HG02970 (cell line): ENCODE measurements around the gene OR2W3.

Experiments
- ATAC-seq: cut with Tn5 transposase; IDR thresholded peaks from one replicate; pipeline ENCODE4 v1.9.1; 2021; ENCODE audit warnings: mild to moderate bottlenecking, moderate library complexity, moderate number of reproducible peaks; ENCODE audit not compliant: unreplicated experiment, low FRiP score

OR2W3 gene

DNA sequence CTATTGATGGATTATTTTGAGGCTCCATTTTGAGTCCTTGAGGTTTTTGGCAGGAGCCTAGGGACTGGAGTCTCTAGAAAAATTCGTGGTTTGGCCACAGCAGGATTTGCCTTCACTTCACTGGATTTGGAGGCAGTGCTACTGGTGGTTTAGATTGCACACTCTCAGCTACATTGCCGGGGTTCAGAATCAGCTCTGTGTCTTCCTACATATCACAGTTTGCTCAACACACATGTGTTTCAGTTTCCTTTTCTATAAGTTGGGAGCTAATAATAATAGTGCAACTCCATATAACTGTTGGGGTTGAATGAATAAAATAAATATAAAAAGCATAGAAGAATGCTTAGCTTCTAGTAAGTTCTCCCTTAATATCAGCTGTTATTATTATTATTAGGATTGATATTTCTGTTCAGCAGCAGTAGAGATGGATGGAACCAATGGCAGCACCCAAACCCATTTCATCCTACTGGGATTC lies at the start of gene OR2W3:
TSS of gene OR2W3 (plus strand) at position 425 of the 475 bp plus-strand sequence. CDS start at position 425, 0 bp downstream.
- ATAC-seq = no peak

DNA sequence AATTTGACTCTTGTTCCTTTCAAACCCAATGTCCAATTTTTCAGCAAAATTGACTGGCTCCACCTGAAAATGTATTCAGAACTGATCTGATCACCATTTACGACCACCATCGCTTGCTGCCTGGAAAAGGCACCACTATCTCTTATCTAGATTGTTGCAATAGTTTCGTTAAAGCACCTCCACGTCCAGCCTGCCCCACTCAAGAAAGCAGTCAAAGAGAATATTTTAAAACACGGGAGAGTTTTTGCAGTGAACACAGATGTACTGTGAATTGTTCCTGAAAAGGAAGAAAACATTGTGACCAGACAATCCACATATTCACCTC lies 49.7 kb upstream of the OR2W3 start:
- ATAC-seq = no peak

DNA sequence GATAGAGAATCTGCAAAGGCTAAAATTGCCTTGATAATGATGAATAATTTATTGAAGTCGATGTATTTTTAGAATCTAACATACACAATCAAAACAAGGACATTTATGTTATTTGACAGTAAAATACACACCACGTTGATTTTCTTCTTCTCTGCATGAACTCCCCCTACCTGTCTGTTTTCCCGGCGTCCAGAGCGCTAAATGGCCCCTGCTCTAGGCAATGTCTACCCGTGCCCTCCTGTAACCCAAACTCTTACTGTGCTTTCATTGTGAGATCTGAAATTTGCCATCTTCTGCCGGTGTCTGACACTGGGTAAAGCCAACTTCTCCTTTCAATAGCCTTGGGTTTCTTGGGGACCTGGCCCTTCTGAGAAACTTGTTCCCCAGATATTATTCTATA lies 47.0 kb upstream of the OR2W3 start:
- ATAC-seq = no peak

DNA sequence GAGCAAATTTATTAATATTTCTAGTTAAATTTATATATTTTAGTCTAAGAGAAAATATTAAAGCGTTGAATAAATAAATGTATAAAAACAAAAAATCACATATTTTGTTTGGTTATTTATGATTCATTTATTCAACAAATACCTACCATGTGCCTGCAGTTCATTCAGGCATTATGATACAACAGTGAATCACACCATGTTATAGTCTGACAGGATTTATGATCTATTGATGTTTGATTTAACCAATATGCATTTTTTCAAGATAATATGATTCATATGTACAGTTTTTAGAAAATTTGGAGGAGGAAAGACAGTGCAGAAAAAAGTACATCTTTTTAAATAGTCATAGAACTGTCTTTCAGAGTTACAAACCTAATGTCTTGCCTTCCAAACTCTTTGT lies 45.8 kb upstream of the OR2W3 start:
- no peak for ATAC-seq

DNA sequence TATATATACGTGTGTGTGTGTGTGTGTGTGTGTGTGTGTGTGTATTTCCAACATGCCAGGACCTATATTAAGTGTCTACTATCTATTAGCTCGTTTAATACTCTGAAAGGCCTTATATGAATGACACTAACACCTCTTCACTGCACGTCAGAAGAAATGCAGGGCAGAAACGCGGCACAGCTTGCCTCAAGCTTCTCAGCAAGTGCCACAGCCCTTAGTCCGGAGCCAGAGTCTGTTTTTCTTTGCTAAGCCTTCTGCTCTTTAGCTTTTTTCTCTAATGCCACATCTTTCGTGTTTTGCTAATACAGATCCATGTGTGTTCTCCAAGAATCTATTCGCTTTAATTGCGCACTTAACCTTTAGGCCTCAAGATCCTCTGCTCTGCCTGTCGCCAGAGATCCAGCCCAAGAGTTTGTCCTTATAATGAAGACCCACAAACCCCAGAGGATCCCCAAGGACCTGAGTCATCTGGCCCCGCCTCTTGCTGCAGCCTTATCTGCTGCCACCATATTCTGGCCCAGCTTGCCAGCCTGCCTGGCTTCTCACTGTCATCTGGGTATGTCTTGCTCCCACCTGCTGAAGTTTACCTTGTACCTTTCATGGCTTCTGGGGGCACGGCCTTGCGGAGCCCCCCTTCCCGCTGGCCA lies 40.4 kb upstream of the OR2W3 start:
- no peak for ATAC-seq

DNA sequence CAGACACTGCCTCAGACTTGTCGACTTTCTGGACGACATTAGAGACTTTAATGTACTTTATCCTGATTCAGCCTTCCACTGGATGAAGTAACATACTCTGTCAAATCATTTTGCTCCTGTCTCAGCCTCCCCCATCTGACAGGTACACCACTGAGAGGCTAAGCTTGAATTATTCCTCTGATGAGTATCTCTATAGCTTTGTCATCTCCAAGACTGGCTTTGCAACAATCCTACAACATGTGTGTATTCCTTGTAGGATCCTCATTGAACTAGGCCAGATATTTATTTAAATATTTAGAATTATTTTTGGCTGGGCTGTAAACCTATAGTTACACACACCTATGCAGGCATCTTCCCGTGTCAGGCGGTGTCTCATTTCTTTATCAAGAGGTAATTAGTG lies 39.5 kb upstream of the OR2W3 start:
- ATAC-seq = no peak

DNA sequence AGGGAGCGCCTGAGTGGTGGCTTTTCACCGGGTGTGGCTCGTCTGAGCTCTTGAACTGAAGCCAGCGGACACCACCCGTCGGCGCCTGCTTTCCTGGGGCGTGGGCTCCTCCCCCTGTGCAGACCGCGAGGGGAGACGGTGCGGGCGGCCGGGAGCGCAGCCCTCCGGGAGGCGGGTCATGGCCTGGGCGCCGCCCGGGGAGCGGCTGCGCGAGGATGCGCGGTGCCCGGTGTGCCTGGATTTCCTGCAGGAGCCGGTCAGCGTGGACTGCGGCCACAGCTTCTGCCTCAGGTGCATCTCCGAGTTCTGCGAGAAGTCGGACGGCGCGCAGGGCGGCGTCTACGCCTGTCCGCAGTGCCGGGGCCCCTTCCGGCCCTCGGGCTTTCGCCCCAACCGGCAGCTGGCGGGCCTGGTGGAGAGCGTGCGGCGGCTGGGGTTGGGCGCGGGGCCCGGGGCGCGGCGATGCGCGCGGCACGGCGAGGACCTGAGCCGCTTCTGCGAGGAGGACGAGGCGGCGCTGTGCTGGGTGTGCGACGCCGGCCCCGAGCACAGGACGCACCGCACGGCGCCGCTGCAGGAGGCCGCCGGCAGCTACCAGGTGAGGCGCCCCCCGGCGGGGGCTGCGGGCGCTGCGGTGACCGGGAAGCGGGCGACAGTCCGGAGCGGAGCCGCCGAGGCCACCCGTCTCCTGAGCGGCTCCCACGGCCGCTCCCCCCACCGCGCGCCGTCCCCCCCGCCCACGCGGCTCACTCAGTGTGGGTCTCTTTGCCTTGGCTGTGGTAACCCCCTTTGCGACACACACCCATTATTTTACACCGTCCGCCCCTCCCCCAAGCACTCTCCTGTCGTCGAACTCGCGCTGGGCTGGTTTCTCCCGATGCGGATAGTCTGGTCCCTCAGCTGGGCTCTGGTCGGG lies 38.1 kb upstream of the OR2W3 start, which contains the start of gene TRIM58:
TSS of gene TRIM58 (plus strand) at position 119 of the 916 bp plus-strand sequence. CDS start at position 179, 60 bp downstream.
- ATAC-seq = no peak

DNA sequence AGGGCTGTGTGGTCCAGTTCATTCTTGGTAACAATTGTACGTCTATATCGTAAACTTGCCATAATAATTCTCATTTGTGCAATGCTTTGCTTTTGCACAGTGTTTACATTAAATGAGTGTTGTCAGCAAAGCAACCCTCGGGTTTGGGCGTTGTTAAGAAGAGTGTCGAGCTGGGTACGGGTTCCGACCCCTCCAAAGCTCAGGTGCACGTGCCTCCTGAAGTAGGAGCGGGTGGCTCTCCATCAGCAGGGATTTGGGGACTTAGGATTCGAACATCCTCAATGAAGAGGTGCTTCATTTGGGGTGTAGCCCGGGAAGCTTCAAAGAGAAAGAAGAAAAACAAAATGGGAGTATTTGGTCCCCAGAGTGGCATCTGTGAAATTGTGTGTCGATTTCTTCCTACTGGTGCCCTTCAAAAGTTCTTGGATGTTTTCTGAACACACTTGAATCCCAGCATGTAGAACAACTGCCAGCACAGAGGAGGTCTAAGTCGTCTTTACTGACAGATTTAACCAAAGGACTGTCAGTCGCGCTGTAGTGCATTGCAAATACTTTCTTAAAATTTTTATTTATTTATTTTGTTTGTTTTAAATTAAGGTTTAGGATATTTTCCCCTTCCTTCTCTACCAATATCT lies 37.3 kb upstream of the OR2W3 start:
- no peak for ATAC-seq

DNA sequence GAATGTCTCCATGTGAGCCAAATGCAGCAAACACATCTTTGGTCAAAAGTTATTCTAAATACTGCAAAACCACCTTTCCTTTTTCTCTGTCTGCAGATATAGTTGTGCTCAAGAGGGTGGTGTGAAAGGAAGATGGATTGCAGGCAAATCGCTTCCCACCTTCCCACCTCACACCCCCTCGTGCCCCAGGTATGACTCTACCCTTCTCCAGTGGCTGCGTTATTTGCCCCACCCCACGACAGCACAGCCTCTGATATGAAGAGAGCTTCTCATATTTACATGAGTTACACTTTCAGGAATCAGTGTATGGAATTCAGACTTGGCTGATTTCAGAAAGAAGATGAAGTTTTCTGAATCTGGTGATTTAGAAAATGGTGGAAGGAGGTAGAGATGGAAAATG lies 32.6 kb upstream of the OR2W3 start:
- no peak for ATAC-seq

DNA sequence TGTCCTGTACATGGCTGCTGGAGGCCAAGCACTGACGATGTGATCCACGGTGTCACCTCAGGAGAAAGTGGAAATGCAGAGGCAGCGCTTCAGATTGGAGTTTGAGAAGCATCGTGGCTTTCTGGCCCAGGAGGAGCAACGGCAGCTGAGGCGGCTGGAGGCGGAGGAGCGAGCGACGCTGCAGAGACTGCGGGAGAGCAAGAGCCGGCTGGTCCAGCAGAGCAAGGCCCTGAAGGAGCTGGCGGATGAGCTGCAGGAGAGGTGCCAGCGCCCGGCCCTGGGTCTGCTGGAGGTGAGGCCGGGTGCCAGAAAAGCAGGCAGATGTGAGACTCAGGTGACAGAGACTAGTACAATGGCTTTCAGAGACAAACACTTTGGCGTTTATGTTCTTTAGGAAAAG lies 30.7 kb upstream of the OR2W3 start:
- no peak for ATAC-seq

DNA sequence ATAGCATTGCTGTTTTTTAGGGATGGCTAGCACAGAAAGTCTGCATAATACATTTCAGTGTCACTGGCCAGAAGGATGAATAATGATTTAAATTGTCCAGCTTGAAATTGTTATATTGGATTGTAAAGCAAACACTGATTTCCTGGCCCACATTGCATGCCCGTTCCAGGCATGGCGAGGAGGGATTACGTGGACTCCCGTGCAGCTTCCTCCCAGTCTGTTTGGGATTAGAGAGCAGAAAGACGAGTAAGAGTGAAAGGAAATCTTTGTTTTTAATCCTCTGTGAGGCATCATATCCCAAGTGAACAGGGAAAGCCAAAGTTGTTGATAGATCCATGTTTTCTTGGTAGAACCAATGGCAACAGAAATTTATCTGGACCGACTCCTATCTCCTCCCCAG lies 30.0 kb upstream of the OR2W3 start:
- ATAC-seq = no peak

DNA sequence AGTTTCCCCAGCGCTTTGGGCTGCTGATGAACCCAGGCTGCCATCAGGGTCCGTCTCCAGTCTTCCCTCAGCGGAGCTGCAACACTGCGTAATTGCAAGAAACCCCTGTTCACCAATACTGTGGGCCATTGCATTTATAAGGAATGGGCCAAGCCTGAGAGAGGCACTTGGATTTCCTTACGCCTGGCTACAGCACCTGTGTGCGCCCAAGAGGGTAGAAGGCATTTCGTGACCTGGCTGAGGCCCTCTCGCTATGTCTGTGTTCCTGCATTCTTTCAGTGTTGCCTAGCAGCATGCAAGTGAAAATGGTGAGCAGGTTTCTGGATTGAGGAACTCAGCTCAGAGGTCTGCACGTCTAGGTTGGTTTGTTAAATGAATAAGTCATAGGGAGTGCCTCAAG lies 12.0 kb upstream of the OR2W3 start:
- ATAC-seq = no peak

DNA sequence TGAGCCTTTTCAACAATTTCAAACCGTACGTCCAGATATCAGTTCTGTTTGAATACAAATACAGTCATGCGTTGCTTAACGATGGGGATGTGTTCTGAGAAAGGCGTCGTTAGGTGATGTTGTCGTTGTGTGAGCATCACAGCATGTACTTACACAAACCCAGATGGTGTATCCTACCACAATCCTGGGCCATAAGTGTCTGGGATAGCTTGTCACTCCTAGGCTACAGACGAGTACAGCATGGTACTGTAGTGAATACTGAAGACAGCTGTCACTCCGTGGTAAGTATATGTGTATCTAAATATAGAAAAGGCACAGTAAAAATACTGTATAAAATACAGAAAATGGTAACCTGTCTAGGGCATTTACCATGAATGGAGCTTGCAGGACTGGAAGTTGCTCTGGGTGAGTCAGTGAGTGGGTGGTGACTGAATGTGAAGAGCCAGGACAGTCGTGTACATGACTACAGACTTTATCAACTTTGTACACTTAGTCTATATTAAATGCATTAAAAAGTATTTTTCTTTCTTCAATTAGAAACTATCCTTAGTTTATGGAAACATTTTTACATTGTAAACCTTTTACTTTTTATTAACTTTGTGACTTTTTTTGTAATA lies 10.5 kb upstream of the OR2W3 start:
- no peak for ATAC-seq

DNA sequence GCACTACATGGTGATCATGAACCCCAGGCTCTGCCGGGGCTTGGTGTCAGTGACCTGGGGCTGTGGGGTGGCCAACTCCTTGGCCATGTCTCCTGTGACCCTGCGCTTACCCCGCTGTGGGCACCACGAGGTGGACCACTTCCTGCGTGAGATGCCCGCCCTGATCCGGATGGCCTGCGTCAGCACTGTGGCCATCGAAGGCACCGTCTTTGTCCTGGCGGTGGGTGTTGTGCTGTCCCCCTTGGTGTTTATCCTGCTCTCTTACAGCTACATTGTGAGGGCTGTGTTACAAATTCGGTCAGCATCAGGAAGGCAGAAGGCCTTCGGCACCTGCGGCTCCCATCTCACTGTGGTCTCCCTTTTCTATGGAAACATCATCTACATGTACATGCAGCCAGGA lies 589 bp downstream of the OR2W3 start:
- no peak for ATAC-seq

DNA sequence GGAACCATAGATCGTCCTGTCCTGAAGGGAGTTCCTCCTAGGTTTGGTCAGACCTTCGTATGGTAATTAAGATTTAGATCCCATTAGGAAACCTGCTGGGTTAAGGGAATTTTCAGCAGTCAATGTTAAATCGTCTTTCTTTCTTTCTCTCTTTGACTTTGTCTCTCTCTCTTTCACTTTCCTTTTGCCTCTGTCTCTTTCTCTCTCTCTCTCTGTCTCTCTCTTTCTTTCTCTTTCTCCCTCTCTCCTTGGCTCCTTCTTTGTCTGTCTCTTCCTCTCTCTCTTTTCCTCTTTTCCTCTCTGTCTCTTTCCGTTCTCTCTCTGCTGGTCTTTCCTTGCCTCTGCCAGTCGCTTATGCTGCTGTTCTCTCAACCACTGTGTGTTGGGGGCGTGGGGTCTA lies 8.7 kb downstream of the OR2W3 start:
- no peak for ATAC-seq

DNA sequence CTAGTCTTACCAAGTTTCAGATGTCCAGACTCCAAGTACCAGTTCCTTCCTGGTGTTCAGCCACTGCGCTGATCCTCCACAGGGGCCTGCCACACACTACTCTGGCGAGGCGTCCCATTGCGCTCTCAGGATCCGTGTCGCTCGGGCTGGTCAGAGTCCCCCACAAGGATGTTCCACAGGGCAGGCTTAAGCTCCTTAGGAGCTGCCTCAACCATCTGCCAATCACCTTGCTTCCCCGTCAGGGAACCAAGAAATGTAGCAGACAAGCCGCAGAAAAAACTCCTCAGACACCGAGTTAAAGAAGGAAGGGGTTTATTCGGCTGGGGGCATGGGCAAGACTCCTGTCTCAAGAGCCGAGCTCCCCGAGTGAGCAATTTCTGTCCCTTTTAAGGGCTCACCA lies 9.8 kb downstream of the OR2W3 start:
- no peak for ATAC-seq

DNA sequence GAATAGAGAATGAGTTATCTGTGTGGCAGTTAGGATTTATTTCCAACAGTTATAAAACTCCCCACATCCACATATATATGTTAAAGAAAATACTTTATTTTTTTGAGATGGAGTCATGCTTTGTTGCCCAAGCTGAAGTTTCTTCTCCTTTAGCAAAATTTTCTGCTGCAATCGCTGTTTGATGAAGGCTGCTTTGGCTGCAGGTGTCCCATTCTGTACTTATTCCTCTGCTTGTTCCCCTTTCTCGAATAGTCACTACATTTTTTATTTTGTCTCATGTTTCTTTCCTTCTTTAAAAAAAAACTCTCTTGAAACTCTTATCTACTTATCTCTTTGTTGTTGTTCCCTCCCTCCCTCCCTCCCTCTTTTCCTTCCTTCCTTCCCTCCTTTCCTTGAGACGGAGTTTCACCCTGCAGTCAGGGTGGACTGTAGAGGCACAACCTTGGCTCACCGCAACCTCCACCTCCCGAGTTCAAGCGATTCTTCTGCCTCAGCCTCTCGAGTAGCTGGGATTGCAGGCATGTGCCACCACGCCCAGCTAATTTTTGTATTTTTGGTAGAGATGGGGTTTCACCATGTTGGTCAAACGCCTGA lies 10.6 kb downstream of the OR2W3 start:
- ATAC-seq = no peak

DNA sequence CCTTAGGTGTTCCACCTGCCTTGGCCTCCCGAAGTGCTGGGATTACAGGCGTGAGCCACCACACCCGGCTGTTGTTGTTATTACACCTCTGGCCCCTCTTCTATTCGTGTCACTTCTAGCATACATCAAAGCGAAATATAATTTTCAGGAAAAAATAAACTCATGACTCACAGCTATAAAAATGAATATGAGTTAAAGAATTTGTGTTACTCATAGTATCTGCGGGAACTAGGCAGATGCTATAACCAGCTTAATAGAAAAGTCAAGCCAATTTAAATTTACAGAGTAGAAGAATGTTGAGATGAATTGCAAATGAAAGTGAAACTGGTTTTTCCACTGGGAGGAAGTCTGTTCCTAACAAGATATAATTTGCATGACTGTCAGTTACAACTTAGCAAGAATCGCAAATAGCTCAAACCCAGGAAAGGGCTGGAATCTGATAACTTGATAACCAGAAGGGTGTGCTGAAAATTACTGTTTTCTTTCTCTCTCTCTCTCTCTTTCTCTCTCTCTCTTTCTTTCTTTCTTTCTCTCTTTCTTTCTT lies 11.2 kb downstream of the OR2W3 start:
- no peak for ATAC-seq

DNA sequence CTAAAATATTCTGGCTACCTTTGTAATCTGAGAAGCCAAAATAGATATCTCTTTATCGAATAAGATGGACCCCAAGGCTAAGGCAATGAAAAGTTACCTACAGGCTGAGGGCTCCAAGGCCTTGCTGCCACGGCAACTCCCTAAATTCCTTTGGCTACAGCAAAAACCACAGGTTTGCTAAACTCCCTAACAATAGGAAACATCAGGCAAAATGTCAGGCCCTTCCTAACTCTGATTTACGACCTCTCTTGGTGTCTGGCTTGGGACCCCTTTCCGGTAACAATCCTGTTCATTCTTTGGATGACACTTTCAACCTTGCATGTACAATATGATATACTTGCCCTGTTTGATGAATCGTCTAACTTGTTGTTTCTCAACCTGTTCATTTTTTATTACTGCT lies 13.4 kb downstream of the OR2W3 start:
- no peak for ATAC-seq

DNA sequence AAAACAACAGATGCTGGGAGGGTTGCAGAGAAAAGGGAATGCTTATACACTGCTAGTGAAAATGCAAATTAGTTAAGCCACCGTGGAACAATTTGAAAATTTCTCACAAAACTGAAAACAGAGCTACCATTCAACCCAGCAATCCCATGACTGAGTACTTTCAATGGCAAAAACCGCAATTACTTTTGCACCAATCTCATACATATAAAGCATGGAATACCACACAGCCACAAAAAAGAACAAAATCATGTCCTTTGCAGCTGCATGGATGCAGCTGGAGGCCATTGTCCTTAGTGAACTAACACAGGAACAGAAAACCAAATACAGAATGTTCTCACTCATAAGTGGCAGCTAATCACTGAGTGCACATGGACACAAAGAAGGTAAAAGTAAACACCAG lies 18.4 kb downstream of the OR2W3 start:
- no peak for ATAC-seq
